ENCODE measurements around the gene EFCC1.
A peak's percentile ranks its signal among the peaks of the same experiment; 100 is the strongest.

EFCC1 gene

DNA sequence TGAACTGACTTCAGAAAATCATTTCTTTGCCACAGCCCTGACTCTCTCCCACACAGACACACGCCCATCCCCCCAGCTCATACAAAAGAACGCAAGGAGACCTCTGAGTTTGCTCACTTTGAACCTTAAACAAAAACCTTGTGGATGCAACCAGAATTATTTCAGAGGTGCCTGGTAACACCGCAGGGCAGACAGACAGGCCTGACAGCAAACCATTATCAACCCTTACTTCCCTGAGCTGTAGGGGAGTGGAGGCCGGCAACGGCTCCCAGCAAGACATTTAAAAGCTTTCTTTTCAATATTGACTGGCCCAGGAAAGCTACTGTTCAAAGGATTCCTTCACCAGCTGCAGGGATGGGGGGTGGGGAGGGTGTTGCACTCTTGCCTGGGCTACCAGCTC is 2.0 kb upstream of the EFCC1 start:
- no peak overlapping the region for H3K4me3 ChIP-seq (ENCODE audit: low read length)
- DNase-seq (ENCODE audit: low read depth) = no peak
- TF ChIP-seq CTCF (conservative IDR thresholded peaks at IDR 0.05; ENCODE audit: low read depth, low read length) = no peak

DNA sequence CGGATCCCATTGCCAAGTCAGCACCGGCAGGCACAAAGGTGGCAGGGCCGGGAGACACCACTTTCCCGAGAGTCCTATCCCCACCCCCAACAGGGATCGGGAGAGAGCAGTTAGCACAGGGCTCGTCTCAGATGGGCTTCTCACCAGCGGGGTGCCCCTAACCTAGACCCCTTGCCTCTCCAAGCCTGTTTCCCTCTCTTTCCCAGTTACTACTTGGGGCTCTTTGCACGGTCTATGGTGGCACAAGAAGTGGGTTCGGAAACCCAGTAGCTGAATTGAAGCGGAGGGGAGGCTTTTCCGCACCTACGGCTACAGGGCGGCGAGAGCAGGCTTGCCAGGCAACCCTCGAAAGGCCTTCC is 383 bp upstream of the EFCC1 start:
- peak overlapping the region; percentile 14 for H3K4me3 ChIP-seq (ENCODE audit: low read length)
- no peak for DNase-seq (ENCODE audit: low read depth)
- no peak for TF ChIP-seq CTCF (conservative IDR thresholded peaks at IDR 0.05; ENCODE audit: low read depth, low read length)

DNA sequence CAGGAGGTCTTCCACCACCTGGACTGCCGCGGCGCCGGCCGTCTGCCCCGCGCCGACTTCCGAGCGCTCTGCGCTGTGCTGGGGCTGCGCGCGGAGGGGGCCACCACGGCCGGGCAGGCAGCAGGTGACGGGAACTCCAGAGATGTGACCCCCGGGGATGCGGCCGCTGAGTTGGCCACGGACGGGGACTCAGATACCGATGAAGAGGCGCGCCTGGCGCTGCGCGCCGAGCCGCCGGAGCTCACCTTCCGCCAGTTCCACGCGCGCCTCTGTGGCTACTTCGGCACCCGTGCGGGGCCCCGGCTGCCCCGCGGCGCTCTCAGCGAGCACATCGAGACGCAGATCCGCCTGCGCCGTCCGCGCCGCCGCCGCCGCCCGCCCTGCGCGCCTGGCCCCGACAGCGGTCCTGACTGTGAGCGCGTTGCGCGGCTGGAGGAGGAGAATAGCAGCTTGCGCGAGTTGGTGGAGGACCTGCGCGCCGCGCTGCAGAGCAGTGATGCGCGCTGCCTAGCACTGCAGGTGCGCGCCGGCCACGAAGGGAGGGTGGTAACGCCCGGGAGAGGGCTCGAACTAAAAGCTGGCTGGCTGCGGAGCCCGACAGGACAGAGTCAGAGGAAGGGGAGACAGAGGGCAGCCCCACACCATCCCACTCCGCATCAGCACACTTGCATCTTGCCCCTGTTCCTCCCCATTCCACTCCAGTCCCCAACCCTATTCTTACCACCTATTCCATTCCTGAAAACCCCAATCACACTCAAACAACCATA is 885 bp downstream of the EFCC1 start:
- H3K4me3 ChIP-seq (ENCODE audit: low read length) = no peak overlapping the region
- no peak for DNase-seq (ENCODE audit: low read depth)
- no peak for TF ChIP-seq CTCF (conservative IDR thresholded peaks at IDR 0.05; ENCODE audit: low read depth, low read length)

GRCh38 chr3:129002573-129003569 is 1.8 kb downstream of the EFCC1 start:
- no peak overlapping the region for H3K4me3 ChIP-seq (ENCODE audit: low read length)
- TF ChIP-seq CTCF (conservative IDR thresholded peaks at IDR 0.05; ENCODE audit: low read depth, low read length) = no peak
- DNase-seq (ENCODE audit: low read depth) = no peak

- DNase-seq (ENCODE audit: low read depth) = no peak
- no peak overlapping the region for H3K4me3 ChIP-seq (ENCODE audit: low read length)
- peak; percentile 14 for TF ChIP-seq CTCF (conservative IDR thresholded peaks at IDR 0.05; ENCODE audit: low read depth, low read length)
Observed at GRCh38 chr3:129003578-129004112, 2.5 kb downstream of the EFCC1 start.

GRCh38 chr3:129004639-129005295 is 3.7 kb downstream of the EFCC1 start:
- TF ChIP-seq CTCF (conservative IDR thresholded peaks at IDR 0.05; ENCODE audit: low read depth, low read length) = no peak
- DNase-seq (ENCODE audit: low read depth) = no peak
- H3K4me3 ChIP-seq (ENCODE audit: low read length) = no peak overlapping the region
